CD4-positive, alpha-beta T cell treated with Interleukin-21 for 1 hour (primary cell): ENCODE data around the gene C6orf132.

Experiments used
- DNase-seq: peaks from one replicate; pipeline ENCODE4 v3.0.0-alpha.2; 2020

C6orf132 gene

DNA sequence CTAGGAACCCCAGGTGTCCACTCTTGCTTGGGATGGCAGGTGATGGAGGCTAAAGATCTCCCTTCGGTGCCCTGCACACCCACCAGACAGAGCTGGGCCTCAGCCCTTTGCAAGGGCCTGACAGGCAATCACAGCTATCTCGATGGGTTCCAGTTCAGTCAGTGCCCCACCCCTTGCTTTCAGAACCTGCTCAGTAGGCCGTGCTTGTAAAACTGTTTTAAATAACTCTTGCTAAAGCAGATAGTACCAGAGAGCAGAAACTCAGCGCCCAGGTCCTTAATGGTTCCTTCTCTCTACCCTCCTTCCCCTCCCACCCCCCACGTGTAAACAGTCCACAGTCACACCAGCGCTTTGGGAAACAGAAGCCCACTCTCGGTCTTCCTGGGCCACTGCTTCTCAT lies 39.2 kb downstream of the C6orf132 start:
- DNase-seq: no peak

DNA sequence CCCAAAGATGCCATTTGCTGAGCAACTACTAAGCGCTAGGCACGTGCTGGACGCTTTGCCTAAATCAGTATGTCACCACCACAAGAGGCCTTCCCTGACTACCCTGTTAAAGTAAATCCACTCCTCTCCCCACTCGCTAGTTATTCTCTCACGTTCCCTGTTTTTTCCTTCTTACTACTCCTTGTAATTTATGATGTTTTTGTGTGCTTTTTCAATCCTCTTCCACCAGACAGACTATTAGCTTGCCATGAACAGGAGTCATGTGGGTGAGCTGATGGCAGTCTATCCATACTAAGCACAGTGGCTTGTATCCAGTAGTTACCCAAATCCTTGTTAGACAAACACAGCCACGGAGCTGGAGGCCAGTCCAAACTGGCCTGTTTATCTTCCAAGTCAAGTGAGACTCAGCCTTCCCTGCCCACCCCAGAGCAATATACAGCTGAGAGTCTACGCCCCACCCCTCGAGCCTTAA lies 41.2 kb downstream of the C6orf132 start:
- no peak for DNase-seq

DNA sequence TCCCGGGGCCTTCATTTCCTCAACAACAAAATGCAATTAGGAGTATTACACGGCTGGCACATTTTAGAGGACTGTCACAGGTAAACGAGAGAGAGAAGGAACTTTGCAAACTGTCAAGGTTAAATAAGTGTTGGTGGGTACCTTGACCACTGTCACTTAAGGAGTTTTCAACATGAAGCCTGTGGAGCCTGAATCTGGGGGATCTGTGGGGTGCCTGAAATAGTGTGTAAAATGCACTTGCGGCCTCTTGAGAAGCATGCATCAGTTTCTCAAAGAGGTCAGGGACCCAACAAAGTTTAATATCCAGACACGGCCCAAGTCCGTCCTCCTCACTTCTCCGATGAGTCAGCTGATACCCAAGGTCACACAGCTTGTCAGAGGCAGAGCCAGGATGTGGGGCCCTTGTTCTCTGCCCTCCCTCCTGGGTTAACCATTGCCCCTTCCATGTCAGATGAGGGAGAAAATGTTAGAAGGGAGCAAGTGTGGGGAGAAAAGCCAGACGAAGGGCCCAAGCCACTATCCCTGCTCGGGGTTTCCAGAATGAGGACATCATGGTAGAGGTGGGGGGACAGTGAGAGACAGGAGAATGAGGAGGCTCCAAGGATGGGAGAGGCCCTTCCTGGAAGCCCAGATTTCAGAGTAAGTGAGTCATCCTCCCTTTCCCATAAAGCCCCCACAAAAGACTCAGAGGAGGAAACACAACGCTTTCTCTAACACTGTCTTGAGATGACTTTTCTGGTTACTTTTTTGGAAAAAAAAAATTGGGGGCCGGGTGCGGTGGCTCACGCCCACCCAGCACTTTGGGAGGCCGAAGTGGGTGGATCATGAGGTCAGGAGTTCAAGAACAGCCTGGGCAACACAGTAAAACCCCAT lies 42.2 kb downstream of the C6orf132 start:
- no peak for DNase-seq

DNA sequence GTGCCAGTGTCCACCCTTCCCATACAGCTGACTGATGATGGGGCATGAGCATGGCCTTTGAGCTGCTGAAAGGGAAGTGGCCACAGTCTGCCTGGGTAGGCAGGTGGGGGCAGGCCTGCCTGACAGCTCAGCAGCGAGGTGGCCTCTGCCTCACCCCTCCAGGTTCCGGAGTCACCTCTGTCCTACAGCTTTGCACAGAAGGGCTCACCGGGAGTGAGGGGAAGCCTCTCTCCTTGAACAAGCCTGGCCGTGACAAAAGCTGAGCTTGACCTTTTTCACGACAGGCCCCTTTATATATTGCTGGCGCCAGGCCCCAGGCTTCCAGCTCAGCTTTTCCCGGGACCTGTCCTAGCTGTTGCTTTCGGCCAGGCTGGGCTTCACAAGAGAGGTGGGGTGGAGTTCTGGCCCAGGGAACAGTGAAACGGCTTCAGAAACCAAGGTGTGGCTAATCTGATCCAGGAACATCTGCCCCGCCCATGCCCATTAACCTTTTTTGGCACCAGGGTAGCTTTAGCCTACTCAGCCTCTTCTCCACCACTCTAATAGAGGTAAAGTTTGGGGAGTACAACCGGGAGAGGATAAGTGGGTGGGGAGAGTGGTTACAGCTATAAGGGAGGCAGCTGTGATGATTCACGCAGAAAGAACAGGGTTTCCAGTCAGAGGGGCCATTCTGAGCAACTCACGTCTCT lies 42.9 kb downstream of the C6orf132 start:
- no peak for DNase-seq

DNA sequence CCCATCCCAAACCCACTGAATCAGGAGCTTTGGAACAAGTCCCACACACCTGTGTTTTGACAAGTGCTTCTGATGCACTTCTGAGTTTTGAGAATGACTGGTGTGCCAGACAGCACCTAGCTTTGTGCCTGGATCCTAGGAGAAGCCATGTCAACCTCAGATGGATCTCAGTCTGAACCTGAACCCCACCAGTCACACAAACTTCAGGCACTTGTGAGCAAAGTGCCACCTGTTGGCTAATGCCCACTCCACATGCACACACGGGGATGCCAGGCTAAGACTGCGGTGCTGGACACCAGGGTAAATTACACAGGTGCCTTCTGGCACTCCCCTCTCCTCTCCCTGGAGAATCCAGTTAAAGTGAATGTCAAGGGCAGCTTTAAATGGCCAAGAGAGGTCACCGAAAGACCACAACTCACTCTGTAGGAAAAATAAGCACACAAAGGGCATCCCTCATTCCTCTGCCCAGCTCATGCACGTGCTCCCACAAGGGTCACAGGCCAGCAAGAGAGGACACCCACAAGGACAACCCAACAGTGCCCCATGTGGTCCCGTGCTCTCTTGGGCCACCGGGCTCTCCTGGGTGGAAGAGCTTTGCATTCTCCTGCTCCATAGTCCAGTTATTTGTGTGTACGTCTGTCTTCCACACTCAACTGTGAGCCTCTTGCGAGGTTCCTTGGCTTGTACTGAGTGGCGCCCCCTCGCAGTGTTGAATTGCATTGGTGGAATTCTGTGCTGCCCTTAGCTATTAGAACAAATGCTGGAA lies 46.5 kb downstream of the C6orf132 start:
- no peak for DNase-seq

DNA sequence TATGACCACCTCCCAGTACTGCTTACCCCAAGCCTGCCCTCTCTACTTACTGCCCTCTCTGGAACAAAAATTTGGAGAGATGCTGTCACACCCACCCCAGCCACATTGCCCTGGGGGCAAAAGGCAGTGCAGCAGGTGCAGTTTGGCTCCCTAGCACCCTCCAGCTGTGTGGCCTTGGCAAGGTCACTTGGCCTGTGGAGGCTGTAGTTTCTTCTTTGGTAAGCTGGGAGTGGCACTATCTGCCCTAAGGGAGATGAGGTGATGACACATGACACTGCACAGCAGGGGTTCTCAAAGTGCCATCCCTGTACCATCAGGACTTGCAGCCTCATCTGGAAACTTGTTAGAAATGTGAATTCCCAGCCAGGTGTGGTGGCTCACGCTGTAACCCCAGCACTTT lies 47.3 kb downstream of the C6orf132 start:
- DNase-seq: no peak

DNA sequence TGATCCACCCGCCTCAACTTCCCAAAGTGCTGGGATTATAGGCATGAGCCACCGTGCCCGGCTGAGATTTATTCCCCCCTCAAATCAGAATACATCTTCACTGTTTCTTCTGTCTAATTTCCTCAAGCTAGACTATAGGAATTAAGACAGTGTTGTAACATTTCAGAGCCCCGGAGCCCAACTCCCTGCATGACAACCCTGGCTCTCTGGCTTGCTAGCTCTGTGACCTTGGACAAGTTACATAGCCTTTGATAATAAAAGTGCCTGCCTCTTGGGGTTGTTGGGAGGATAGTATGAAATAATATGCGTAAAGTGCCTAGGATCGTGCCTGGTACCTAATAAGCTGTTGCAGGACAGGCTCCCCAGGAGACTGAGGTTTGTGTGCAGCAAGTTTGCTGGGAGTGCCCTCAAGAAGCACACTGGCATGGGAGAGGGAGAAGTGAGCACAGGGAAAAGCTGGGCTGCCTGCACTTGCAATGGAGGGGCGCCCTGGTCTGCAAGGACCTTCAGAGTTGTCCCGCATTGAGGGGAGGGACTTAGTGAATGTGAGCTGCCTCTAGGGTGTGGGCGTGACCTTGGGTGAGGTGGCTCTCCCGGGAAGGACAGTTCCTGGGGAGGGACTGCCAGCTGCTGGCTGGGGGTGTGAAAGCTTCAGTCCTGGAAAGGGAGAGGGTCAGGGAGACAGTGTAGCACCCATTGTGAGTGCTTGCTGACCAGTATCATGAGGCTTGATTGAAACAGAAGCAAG lies 48.7 kb downstream of the C6orf132 start:
- no peak for DNase-seq

DNA sequence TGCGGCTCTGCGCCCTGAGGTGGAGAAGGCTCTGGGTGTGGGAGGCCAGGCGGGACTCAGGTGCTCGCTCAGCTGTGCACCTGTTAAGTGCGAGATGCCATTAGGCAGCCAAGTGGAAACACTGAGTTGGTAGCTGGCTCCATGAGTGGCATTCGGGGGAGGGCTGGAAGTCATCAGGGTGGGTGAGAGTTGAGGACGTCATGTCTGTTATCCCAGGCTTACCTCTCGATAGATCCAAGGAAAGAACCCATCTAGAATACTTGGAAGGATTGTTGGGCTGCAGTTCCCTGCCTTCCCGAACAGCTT lies 50.7 kb downstream of the C6orf132 start:
- DNase-seq: no peak

DNA sequence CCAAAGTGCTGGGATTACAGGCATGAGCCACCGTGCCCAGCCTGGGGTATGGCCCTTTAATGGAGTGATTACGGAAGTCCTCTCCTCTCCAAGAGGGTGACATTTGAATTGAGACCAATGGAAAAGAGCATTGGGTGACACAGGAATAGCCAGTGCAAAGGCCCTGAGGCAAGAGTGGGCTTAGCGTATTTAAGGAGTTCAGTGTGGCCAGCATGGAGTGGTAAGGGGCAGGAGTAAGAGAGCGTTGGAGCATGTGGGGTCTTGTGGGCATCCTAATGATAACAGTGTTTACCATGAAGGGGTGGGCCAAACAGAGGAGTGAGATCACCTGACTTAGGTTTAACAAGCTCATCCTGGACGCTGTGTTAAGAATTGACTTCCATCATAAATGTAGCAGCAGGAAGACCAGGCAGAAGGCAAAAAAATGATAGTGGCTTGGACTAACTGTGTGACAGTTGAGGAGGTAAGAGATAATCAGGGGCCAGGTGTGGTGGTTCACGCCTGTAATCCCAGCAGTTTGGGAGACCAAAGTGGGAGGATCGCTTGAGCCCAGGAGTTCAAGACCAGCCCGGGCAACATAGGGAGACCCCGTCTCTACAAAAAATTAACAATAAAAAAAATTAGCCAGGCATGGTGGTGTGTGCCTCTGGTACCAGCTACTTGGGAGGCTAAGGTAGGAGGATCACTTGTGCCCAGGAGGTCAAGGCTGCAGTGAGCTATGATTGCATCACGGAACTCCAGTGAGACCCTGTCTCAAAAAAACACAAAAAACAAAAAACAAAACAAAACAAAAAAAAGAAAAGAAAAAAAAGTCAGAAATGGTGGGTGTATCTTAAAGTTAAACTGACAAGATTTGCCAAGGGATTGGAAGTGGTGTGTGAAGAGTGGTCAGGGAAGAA lies 51.4 kb downstream of the C6orf132 start:
- no peak for DNase-seq

DNA sequence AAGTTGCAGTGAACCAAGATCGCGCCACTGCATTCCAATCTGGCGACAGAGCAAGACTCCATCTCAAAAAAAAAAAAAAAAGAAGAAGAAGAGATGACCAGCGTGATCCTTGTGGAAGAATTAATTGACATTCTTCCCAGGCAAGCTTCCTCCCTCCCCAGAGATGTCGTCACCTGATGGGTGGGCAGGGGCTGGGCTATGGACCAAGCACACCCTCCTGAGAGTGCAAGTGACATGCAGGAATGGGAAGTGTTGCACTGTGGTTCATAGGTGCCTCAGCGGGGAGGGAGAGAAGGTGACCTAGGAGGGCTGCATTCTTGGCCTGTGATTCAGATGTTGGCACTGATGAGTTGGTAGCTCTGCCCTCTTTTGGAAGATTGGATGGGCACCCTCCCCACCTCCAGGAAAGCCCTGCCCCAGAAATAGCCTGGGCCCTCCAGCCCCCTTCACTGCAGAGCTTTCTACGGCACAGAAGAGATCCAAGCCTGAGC lies 54.3 kb downstream of the C6orf132 start:
- DNase-seq: no peak

DNA sequence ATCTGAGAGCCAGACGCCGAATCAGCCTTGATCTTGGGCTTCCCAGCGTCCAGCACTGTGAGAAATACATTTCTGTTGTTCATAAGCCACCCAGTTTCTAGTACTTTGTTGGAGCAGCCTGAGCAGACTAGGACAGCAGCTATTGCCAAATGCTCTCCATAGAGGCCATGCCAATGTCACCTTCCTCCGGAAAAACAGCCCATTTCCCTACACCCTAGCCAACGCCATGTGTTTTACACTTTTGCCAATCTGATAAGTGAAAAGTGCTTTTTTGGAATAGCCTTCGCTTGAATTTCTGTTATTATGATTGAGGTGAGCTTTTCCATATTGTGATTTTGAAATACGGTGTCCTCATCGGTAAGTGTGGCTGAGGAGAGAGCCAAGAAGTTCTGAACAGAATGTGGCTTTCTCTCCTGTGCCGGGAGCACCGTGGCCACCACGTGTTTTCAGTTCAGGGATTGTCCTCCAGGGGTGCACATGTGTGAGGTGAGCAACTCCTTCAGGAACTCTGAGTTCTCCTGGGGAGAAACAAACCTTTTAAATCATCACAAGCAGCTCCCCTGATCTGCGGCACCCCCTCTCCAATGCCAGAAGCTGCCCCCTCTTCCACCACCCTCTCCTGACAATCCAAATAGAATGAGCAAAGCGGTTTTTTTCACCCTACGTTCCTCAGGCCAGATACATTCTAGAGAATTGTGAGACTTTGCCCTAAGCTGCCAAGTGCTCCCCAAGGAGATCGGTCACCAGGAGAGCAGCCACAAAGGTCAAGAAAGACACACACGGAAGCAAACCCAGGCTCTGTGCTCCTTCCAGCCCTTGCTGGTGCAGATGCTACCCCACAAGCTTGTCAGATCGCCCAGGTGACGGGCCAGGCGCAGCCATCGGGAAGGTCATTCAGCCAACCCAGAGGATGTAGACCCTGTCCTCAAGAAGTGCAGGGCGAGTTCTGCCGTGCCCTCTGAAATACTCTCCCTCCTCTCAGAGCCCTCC lies 56.1 kb downstream of the C6orf132 start:
- DNase-seq: no peak

DNA sequence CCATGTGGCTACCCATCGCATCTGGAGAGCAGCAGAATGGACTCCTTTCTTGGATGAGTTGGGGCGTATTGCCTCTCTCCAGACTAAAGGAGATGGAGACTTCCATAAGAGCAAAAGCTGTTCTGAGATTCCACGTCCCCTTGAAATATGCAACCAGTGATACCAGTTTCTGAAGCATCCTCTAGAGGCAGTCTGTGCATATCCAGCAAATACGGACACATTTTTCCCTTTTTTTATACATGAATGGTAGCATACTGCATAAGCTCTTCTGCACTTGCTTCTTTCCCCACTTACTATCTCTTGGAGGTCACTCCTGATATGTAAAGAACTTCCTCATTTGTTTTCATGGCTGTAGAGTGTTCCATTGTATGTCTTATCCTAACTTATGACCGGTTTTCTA lies 57.5 kb downstream of the C6orf132 start:
- DNase-seq: no peak

DNA sequence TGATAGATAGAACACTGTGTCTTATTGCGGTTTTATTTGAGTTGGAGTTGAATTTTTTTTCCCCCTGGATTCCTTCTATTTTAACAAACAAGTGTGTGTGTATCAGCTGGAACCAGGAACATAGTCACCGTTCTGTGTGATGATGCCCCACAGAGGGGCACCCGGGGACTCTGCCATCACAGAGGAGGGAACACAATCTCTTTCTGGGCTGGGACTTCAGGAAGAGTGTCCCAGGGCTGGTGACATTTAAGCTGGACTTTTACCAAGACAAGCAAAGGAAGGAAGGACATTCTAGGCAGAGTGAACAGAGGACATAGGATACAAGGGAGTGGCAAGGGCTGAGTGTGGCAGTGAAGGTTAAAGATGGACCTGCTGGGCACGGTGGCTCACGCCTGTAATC lies 58.9 kb downstream of the C6orf132 start:
- no peak for DNase-seq

DNA sequence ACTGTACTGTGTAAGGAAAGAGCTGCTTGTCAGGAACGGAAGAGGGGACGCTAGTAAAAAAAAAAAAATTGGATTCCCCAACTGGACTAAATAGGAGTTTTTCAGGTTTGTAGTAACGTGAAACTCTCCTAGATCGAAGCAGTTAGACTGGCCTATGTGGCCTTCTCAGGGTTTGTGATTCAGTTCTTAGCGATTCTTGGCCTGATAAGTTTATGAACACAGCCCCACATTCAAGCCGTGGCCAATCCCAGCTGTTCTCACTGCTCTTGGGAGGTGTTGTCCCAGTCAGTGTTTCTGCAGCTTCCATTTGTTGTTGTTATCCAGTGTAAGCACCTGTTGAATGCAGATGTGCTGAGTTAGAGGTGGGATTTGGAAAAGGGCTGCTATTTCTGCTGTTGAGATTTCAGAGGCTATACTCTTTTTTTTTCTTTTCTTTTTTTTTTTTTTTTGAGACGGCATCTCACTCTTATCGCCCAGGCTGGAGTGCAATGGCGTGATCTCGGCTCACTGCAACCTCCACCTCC lies 62.4 kb downstream of the C6orf132 start:
- DNase-seq: no peak

DNA sequence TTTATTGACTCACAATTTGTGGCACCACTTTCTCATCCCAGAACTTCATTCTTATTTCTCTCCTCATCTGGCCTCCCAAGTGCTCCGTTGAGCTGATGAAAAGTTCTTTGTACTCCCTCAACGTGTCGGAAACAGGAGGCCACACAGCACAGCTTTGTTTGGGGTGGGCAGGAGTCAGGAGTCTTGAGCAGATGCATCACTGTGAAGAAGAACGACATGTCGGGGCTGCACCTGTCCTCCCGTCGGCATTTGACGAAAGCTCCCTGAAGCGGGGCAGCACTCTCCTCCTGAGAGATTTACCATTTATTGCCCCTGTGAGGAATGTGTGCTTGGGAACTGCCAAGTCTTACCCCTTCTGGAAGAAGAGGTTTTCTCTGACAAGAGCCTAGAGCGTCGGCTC lies 64.0 kb downstream of the C6orf132 start:
- DNase-seq: no peak

DNA sequence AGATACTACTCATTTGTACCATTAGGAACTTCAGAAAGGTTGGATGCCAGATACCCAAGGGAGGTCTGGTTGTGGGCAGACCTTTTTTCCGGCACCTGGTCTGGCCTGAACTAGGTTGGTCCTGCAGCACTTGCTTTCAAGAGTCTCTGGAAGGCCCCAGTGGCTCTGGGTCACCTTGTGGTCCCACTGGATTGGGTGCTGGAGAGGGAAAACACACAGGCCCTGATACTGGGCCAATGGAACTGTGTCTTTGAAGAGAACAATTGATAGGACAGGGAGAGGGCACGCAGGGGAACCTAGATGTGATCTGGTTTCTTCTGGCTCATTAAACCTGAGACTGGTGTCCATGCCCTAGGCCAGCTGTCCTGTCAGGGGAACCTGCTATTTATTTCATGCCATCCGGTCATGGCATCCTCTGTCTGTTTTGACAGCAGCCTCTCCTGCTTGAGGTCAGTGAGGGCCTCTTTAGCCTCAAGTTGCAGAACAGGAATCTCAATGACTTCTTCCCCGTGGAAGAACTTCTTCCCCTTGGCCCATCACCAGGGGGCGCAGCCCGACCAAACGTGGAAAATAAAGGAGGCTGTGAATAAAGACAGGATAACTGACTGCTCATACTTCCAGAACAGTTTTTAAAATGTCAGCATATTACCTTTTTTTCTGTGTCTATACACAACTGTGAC lies 67.1 kb downstream of the C6orf132 start:
- peak; percentile 44 for DNase-seq

DNA sequence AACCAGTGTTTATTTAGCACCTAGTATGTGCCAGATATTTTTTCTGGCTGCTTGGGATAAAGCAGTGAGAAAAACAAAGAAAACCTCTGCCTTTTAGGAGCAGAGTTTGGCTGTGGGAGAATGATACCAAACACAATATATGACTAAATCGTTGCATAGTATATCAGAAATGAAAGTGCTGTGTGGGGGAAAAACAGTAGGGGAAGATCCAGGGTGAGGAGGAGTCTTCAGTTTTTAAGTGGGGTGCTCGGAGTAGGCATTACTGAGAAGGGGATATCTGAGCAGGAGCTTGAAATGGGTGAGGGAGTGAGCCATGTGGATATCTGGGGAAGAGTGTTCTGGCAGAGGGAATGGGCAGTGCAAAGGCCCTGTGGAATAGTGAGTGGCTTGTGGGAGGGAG lies 69.1 kb downstream of the C6orf132 start:
- no peak for DNase-seq

DNA sequence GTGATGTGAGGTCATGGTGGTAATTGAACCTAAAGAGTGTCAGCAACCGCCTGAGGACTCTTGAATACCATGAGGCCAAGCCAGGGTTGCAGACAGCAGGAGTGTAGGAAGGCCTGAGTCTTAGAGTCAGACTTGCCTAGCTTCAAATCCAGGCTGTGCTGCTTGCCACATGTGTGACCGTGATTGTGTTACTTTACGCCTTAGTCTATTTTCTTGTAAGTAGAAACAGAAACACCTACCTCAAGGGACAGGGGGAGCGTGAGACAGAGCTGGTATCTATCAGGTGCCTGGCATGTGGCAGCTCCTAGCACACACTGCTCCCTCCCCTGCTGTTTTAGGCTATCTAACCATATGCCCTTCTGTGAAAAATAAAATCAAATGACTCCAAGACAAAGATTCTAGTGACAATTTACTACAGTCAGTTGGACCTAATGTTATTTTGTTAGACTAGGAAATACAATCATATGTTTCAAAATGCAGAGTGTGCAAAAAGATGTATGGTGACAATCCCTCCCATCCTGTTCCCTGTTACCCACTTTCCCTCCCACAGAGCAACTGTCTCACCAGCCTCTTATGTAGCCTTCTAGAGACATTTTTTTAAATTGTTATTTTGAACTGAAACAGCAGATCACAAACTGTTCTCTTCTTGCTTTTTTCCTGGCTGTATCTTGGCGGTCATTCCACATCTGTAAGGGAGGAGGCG lies 70.4 kb downstream of the C6orf132 start:
- DNase-seq: no peak
